K562 (cell line): ENCODE measurements around the gene SCFD2. TPM values are rescaled to one million over a fixed set of nuclear protein-coding genes. Genes with fewer than 3 reads are reported as not detected.

Experiments
- ATAC-seq: fragments of 200-7000 bp; cut with Tn5 transposase; 3 replicates; pipeline ENCODE4 v1.9.1; 2020; ENCODE audit warnings: moderate library complexity
- BruUV-seq: library from RNA; stranded (reverse); fragments of 400-500 nt; replicated peaks from 2 replicates; lab custom pipeline; 2021; lab: Mats Ljungman, UMichigan
- CTCF ChIA-PET: fragments of 300-600 bp; formaldehyde crosslinking; extraction: SDS; loops from one replicate; lab custom pipeline; 2021; ENCODE audit warnings: low intra/inter-chr PET ratio; lab: Yijun Ruan, JAX
- POLR2A ChIA-PET: fragments of 300-600, 350-650 bp; sonication (Branson Sonifier 250); formaldehyde crosslinking; extraction: SDS; loops from one replicate; lab custom pipeline; 2021; ENCODE audit warnings: antibody characterized with exemption, inconsistent platforms; lab: Yijun Ruan, JAX
- DNase-seq, 4 experiments: peaks; one replicate each; pipeline versions ENCODE4 v3.0.0 to v3.0.0-alpha.2; 2011 to 2018; ENCODE audit warnings: low spot score in 3 of 4, mixed read lengths in 3 of 4; ENCODE audit errors: extremely low read depth in 1 of 4
- FAIRE-seq: peaks from 2 replicates; lab custom pipeline; 2011; peaks lifted over from hg19 to GRCh38; lab: Jason Lieb, UNC
- H2AFZ ChIP-seq: 2 replicates; pipeline ENCODE4 v1.6.0; 2011; ENCODE audit warnings: low read depth, low read length, control low read depth, inconsistent platforms
- H3K27ac ChIP-seq: fragments of 200-600 bp; 3 replicates; pipeline ENCODE4 v1.8.0; 2011; ENCODE audit warnings: low read depth, mild to moderate bottlenecking, control low read depth, inconsistent platforms, low read length, moderate library complexity, mixed read lengths; ENCODE audit errors: extremely low read depth
- H3K27me3 ChIP-seq, 2 experiments: fragments of 300-600 bp in 1 of 2; 2 replicates in 1 of 2; 3 replicates in 1 of 2; pipeline versions ENCODE4 v1.6.0 to v1.8.0; 2011; ENCODE audit warnings: inconsistent platforms in 2 of 2, low read length in 2 of 2, mild to moderate bottlenecking in 1 of 2, mixed read lengths in 1 of 2, moderate library complexity in 1 of 2; ENCODE audit not compliant: control insufficient read depth in 2 of 2, insufficient read depth in 2 of 2
- H3K36me3 ChIP-seq: fragments of 300-600 bp; 3 replicates; pipeline ENCODE4 v1.8.0; 2011; ENCODE audit warnings: mild to moderate bottlenecking, low read length, inconsistent platforms; ENCODE audit not compliant: control insufficient read depth, insufficient read depth
- H3K4me1 ChIP-seq, 2 experiments: fragments of 200-600 bp in 1 of 2; replicated peaks in 1 of 2; 2 replicates in 1 of 2; 3 replicates in 1 of 2; pipeline versions ENCODE4 v1.5.1 to v1.8.0; 2011; ENCODE audit warnings: inconsistent platforms in 2 of 2, low read length in 2 of 2, mild to moderate bottlenecking in 1 of 2, mixed read lengths in 1 of 2, moderate library complexity in 1 of 2; ENCODE audit not compliant: control insufficient read depth in 2 of 2, insufficient read depth in 2 of 2
- H3K4me2 ChIP-seq: 2 replicates; pipeline ENCODE4 v1.6.1; 2011; ENCODE audit warnings: low read length, control low read depth, inconsistent platforms, mixed read lengths; ENCODE audit not compliant: insufficient read depth
- H3K4me3 ChIP-seq: fragments of 200-600 bp; sonication (generic), shearing (Covaris generic); 2 replicates; pipeline ENCODE4 v1.5.1; 2016; ENCODE audit warnings: control low read depth, inconsistent platforms
- H3K79me2 ChIP-seq: fragments of 200-600 bp; 3 replicates; pipeline ENCODE4 v1.8.0; 2011; ENCODE audit warnings: low read length, inconsistent platforms; ENCODE audit not compliant: control insufficient read depth, insufficient read depth
- H3K9ac ChIP-seq, 2 experiments: 2 replicates each; pipeline versions ENCODE4 v1.6.0 to v1.6.1; 2011; ENCODE audit warnings: low read depth in 2 of 2, low read length in 2 of 2, control low read depth in 1 of 2, inconsistent platforms in 1 of 2, mild to moderate bottlenecking in 1 of 2, mixed read lengths in 1 of 2; ENCODE audit not compliant: insufficient read depth in 1 of 2
- H3K9me1 ChIP-seq: one replicate; pipeline ENCODE4 v1.6.0; 2011; ENCODE audit warnings: inconsistent platforms, mild to moderate bottlenecking, low read length, moderate library complexity; ENCODE audit not compliant: control insufficient read depth, insufficient read depth
- H3K9me3 ChIP-seq: replicated peaks from 2 replicates; pipeline ENCODE4 v1.5.1; 2011; ENCODE audit warnings: low read depth, low read length, inconsistent platforms; ENCODE audit not compliant: control insufficient read depth, insufficient read depth
- H4K20me1 ChIP-seq: replicated peaks from 2 replicates; pipeline ENCODE4 v1.6.1; 2011; ENCODE audit warnings: low read length, inconsistent platforms, mixed read lengths; ENCODE audit not compliant: control insufficient read depth, insufficient read depth
- BCOR ChIP-seq: fragments of 450-650 bp; IDR thresholded peaks from 2 replicates; pipeline ENCODE4 v1.6.1; 2016
- BRF2 ChIP-seq: IDR thresholded peaks from 3 replicates; pipeline ENCODE4 v1.6.1; 2011; ENCODE audit warnings: borderline replicate concordance, mild to moderate bottlenecking; ENCODE audit not compliant: insufficient read length, insufficient read depth
- E2F6 ChIP-seq, 2 experiments: IDR thresholded peaks; 2 replicates each; pipeline ENCODE4 v1.6.1; 2011; ENCODE audit warnings: borderline replicate concordance in 1 of 2, control low read depth in 1 of 2, low read depth in 1 of 2, low read length in 1 of 2, mild to moderate bottlenecking in 1 of 2, mixed read lengths in 1 of 2, moderate library complexity in 1 of 2; ENCODE audit not compliant: insufficient read depth in 1 of 2, insufficient read length in 1 of 2, poor library complexity in 1 of 2, severe bottlenecking in 1 of 2; ENCODE audit errors: extremely low read depth in 1 of 2
- FOXA1 ChIP-seq: fragments of 450-650 bp; IDR thresholded peaks from 2 replicates; pipeline ENCODE4 v1.6.1; 2016; ENCODE audit warnings: mild to moderate bottlenecking, borderline replicate concordance
- HIVEP1 ChIP-seq: fragments of 250-450 bp; sonication (Bioruptor Pico); IDR thresholded peaks from 2 replicates; pipeline ENCODE4 v1.4.0; 2020; ENCODE audit warnings: mild to moderate bottlenecking
- PHF8 ChIP-seq: fragments of 200-600 bp; sonication (generic); IDR thresholded peaks from 2 replicates; pipeline ENCODE4 v1.6.1; 2012; ENCODE audit warnings: mixed run types, mild to moderate bottlenecking, inconsistent platforms, low read length, moderate library complexity, borderline replicate concordance
- RB1 ChIP-seq: fragments of 450-650 bp; IDR thresholded peaks from 2 replicates; pipeline ENCODE4 v1.6.1; 2017; ENCODE audit warnings: low read depth, mild to moderate bottlenecking
- SMC3 ChIP-seq: conservative IDR thresholded peaks from 2 replicates; pipeline ENCODE4 v1.6.1; 2011; ENCODE audit warnings: low read depth, low read length, improper control_type of control experiment; ENCODE audit not compliant: insufficient read depth
- SRSF7 ChIP-seq: fragments of 200-400 bp; formaldehyde crosslinking; optimal IDR thresholded peaks from 2 replicates; pipeline ENCODE3; 2017; ENCODE audit warnings: mild to moderate bottlenecking, low read depth, low read length
- STAT6 ChIP-seq: sonication (generic); formaldehyde crosslinking; IDR thresholded peaks from 2 replicates; pipeline ENCODE4 v1.8.1; 2023; ENCODE audit warnings: mild to moderate bottlenecking, missing genetic modification reagents
- ZNF764 ChIP-seq: fragments of 250-450 bp; sonication (Bioruptor Pico); IDR thresholded peaks from 2 replicates; pipeline ENCODE4 v1.4.0; 2020; ENCODE audit warnings: low read depth, mild to moderate bottlenecking, moderate library complexity
- WGBS: fragments of 100-300 bp; shearing (Covaris generic); methylation state at CpG from one replicate; pipeline ENCODE4 v1.1.6; 2016; ENCODE audit warnings: low coverage, mixed read lengths; ENCODE audit not compliant: insufficient coverage; ENCODE audit errors: missing lambda C conversion rate; 5-methylcytosine and 5-hydroxymethylcytosine counted together
- in situ Hi-C: fragments of 300-500 bp; cut with MboI; formaldehyde crosslinking; loops from 4 replicates; pipeline ENCODE4 v1.15.0; 2018; ENCODE audit warnings: inconsistent platforms, mixed read lengths
- intact Hi-C: fragments of 100-400 bp; cut with micrococcal nuclease; formaldehyde crosslinking; loops from 2 replicates; pipeline ENCODE4 v1.14.2; 2022
- polyA plus RNA-seq, 8 experiments: library from polyadenylated mRNA; depleted of rRNA in 4 of 8; stranded (reverse) in 5 of 8; unstranded in 3 of 8; fragments of >200 nt; fragmentation: Nextera tagmentation in 2 of 8; fragmentation: Illumina TruSeq in 1 of 8; extraction: Ambion mirVana in 2 of 8; extraction: Trizol in 1 of 8; gene quantifications; 2 replicates each; pipeline versions ENCODE4 v1.2.1 to v1.2.3, GENCODE V29; 2011 to 2014; ENCODE audit warnings: inconsistent platforms in 1 of 8, missing spikeins in 1 of 8
- total RNA-seq, 7 experiments: library from RNA; depleted of rRNA in 6 of 7; stranded (reverse); fragments of >200 nt in 6 of 7; fragmentation: Illumina TruSeq in 2 of 7; extraction: Trizol in 2 of 7; gene quantifications; 2 replicates each; pipeline versions ENCODE4 v1.2.1 to v1.2.3, GENCODE V29; 2011 to 2021; ENCODE audit warnings: low replicate concordance in 1 of 7

Gene SCFD2
- total and polyA plus RNA-seq, 9 of the 15 experiments (the other 6 are each of a cell fraction or from before 2014, with no cell fraction given) = 5.7 to 30.3 (median 22.8) TPM

- no peak for TF ChIP-seq PHF8
- TF ChIP-seq ZNF764 = no peak
Measured at GRCh38 chr4:53066155-53066554, 299.7 kb downstream of the SCFD2 start (continued).

DNA sequence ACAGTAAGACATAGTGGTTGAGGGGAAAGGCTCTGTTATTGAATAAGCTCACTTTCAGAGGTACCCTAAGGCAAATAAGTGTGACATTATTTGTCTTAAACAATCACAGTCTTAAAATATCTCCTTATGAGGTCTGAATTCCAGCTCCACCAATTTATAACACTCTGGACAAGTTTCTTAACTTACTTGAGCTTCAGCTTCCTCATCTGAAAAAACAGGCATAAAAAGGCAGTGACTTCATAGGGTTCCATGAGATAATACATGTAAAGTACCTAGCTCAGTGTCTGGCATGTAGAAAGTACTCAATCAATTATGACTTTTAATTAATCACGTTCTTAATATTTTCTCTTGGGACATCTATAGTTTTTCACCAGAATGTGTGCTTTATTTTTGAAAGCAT lies 301.3 kb downstream of the SCFD2 start:
- Histone ChIP-seq H3K27ac (no peak overlapping the region), H3K4me1 (no peaks in the 10 kb centered on the region), H3K36me3 (no peaks in the 10 kb centered on the region), H3K27me3 (no peaks in the 10 kb centered on the region), H3K9me3 (no peaks in the 10 kb centered on the region), H3K79me2 (no peaks in the 10 kb centered on the region), H3K9me1 (no peaks in the 10 kb centered on the region)
- FAIRE-seq = no peak
- POLR2A ChIA-PET = no interaction called here
- in situ Hi-C loops = no loop called here
- TF ChIP-seq BCOR (no peak), BRF2 (no peak), SRSF7 (no peak), HIVEP1 (no peak), RB1 (no peak), SMC3 (no peak), STAT6 (CRISPR knock-in tag) (no peak), E2F6 (IDR thresholded peaks at IDR 0.05; ENCODE audit: borderline replicate concordance in 1 of 2, extremely low read depth in 1 of 2, insufficient read depth in 1 of 2, insufficient read length in 1 of 2, low read depth in 1 of 2, low read length in 1 of 2, poor library complexity in 1 of 2, severe bottlenecking in 1 of 2) (no peak), FOXA1 (no peak)
- TF ChIP-seq, all 486 proteins: peak for 0
- Histone ChIP-seq H3K4me2 (no peak overlapping the region), H3K9ac (no peak overlapping the region), H3K4me3 (no peak overlapping the region), H4K20me1 (no peaks in the 10 kb centered on the region), H2AFZ (no peak overlapping the region)
- WGBS = 5% methylated on average over 1 of the region's 1 CpG
- no peak for ATAC-seq
- BruUV-seq = no TSS peak
- CTCF ChIA-PET = no interaction called here
- intact Hi-C loops = no loop called here
- DNase-seq = no peak
